ENCODE measurements around the gene KIF1B.
A peak's percentile ranks its signal among the peaks of the same experiment; 100 is the strongest.

DNA sequence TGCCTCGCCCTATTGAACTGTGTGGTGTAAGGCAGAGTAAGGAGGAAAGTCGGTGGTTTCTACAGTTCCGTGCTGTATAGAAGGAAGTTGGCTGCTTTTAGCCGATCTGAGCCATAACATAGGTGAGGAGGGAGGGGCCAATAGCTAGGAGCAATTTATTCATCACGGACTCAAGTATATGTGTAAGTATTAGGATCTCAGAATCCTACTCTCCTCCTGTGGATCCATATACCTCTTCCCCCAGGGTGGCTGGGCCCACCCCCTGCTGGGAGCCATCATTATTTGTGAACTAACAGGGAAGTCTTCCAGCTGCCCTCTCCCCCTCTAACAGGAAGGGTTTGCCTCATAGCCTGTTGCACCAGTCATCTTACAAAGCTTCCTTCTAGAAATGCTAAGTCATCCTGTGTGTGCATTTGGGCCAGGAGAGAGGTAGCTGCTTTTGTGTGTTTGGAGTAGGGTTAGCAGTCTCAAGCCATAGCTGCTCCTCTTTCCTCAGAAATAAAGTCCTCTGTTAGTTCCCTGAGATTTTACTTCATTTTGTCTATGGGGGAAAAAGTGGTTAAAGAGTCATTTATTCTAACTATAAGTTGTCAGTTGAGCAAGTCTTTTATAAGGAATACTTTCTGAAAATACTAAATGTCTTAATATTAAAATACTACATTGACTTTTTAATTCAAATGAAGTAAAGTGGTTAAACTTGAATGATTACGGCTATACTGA lies 205.0 kb downstream of the KIF1B start:
- TF ChIP-seq POLR2A (IDR thresholded peaks at IDR 0.05): no peak
- TF ChIP-seq, protein P1, sequence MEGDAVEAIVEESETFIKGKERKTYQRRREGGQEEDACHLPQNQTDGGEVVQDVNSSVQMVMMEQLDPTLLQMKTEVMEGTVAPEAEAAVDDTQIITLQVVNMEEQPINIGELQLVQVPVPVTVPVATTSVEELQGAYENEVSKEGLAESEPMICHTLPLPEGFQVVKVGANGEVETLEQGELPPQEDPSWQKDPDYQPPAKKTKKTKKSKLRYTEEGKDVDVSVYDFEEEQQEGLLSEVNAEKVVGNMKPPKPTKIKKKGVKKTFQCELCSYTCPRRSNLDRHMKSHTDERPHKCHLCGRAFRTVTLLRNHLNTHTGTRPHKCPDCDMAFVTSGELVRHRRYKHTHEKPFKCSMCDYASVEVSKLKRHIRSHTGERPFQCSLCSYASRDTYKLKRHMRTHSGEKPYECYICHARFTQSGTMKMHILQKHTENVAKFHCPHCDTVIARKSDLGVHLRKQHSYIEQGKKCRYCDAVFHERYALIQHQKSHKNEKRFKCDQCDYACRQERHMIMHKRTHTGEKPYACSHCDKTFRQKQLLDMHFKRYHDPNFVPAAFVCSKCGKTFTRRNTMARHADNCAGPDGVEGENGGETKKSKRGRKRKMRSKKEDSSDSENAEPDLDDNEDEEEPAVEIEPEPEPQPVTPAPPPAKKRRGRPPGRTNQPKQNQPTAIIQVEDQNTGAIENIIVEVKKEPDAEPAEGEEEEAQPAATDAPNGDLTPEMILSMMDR (IDR thresholded peaks at IDR 0.05 in 8 of 11, conservative IDR thresholded peaks at IDR 0.05 in 3 of 11): peak in 1 of 11 experiments; percentile 15
- TF ChIP-seq POLR2AphosphoS5 (IDR thresholded peaks at IDR 0.05): peak in 1 of 3 donors; percentile 79
